Fibroblast of skin of left quadriceps (primary cell): ENCODE measurements around the gene GRID2.

Experiments used
- DNase-seq, 2 experiments: peaks; one replicate each; pipeline ENCODE4 v3.0.0-alpha.2; 2013; ENCODE audit warnings: low read depth in 2 of 2

Gene GRID2

GRCh38 chr4:92962831-92963230 lies 659.1 kb downstream of the GRID2 start:
- DNase-seq: no peak

GRCh38 chr4:92968556-92968955 lies 664.8 kb downstream of the GRID2 start:
- peak; percentile 8 to 9 for DNase-seq

- DNase-seq: no peak
Observed at GRCh38 chr4:92968996-92969395, 665.2 kb downstream of the GRID2 start.

GRCh38 chr4:92969650-92970379 lies 666.0 kb downstream of the GRID2 start:
- peak; percentile 91 to 92 for DNase-seq

- DNase-seq: peak; percentile 36 to 40
Observed at GRCh38 chr4:92970996-92971395, 667.2 kb downstream of the GRID2 start.

- no peak for DNase-seq
Observed at GRCh38 chr4:92988301-92988700, 684.5 kb downstream of the GRID2 start.

- DNase-seq: no peak
Observed at GRCh38 chr4:92992758-92993157, 689.0 kb downstream of the GRID2 start.

GRCh38 chr4:92994727-92995126 lies 691.0 kb downstream of the GRID2 start:
- DNase-seq: no peak

GRCh38 chr4:92996533-92996932 lies 692.8 kb downstream of the GRID2 start:
- no peak for DNase-seq

GRCh38 chr4:93000910-93001309 lies 697.1 kb downstream of the GRID2 start:
- DNase-seq: no peak

- DNase-seq: no peak
Observed at GRCh38 chr4:93002240-93002639, 698.5 kb downstream of the GRID2 start.

GRCh38 chr4:93016350-93016749 lies 712.6 kb downstream of the GRID2 start:
- DNase-seq: no peak

GRCh38 chr4:93018243-93018642 lies 714.5 kb downstream of the GRID2 start:
- no peak for DNase-seq

GRCh38 chr4:93018806-93019205 lies 715.0 kb downstream of the GRID2 start:
- DNase-seq: no peak

GRCh38 chr4:93029769-93030168 lies 726.0 kb downstream of the GRID2 start:
- DNase-seq: no peak

GRCh38 chr4:93030670-93031069 lies 726.9 kb downstream of the GRID2 start:
- no peak for DNase-seq

GRCh38 chr4:93031431-93032098 lies 727.8 kb downstream of the GRID2 start:
- peak; percentile 5 to 9 for DNase-seq

- DNase-seq: no peak
Observed at GRCh38 chr4:93042746-93043145, 739.0 kb downstream of the GRID2 start.

- DNase-seq: no peak
Observed at GRCh38 chr4:93053140-93053539, 749.4 kb downstream of the GRID2 start.

GRCh38 chr4:93061826-93062225 lies 758.1 kb downstream of the GRID2 start:
- DNase-seq: no peak

- DNase-seq: no peak
Observed at GRCh38 chr4:93063325-93063724, 759.6 kb downstream of the GRID2 start.

GRCh38 chr4:93065790-93066189 lies 762.0 kb downstream of the GRID2 start:
- no peak for DNase-seq

- peak; percentile 28 to 34 for DNase-seq
Observed at GRCh38 chr4:93066749-93067148, 763.0 kb downstream of the GRID2 start.
